ENCODE data around the gene RAB3C.
"Not testable (repeated sequence)": the region's sequence is repeated elsewhere in the genome, so short reads cannot be mapped to it uniquely, and the experiment has no call there.

RAB3C gene

DNA sequence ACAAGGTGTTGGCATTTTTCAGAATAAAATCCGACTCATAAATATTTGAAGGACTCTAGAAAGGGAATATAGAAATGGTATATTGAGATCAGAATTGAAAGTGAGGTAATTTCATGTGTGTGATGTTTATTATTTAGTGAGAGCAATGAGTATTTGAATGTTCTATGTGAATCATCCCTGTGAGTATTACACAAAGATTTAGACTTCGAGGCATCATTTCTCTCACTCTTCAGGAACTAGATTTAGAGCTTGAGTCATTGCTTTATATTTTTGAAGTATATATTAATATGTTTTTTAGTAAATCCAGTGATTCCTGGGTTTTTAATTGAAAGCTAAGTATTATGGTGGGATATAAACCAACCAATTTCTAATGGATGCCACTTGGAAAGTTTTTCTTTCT lies 91.2 kb downstream of the RAB3C start:
- no peak for DNase-seq (ENCODE audit: low read depth in 1 of 2, low spot score in 1 of 2)

DNA sequence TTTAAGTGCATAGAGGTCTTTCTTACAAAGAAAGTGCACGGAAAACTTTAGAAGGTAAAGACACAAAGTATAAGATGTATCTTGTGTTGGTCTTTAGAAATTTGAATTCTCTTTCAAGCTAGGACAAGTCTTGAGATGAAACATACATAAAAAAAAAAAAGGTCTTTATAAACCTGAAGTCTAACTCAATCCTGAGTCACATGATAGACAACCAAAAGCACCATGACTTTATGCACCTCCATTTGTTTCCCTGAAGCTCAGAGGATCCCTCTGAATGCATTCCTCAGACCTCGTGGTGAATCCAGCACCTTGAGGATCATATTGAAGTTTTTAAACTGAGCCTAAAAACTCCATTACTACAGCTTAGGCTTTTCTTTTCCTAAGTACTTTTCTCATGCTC lies 91.8 kb downstream of the RAB3C start:
- no peak for DNase-seq (ENCODE audit: low read depth in 1 of 2, low spot score in 1 of 2)

GRCh38 chr5:58675341-58675740 lies 92.5 kb downstream of the RAB3C start:
- no peak for DNase-seq (ENCODE audit: low read depth in 1 of 2, low spot score in 1 of 2)

DNA sequence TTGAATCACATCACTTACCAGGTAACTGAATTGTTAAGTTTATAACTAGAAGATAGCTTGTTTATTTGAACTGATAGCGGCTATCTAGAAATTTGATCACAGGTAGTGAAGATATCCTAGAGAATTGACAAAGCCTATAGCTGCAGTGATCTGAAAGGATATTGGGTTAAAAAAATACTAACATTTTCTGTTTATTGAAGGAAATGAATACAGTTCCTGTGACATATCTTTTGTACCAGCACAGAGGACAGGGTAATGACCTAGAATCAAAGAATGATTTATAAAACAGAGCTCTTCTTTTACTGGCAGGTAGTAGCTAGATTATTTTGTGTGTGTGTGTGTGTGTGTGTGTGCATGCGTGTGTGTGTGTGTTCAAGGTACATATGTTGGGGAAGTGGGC lies 94.8 kb downstream of the RAB3C start:
- no peak for DNase-seq (ENCODE audit: low read depth in 1 of 2, low spot score in 1 of 2)

GRCh38 chr5:58680503-58680902 lies 97.6 kb downstream of the RAB3C start:
- no peak for DNase-seq (ENCODE audit: low read depth in 1 of 2, low spot score in 1 of 2)

- no peak for DNase-seq (ENCODE audit: low read depth in 1 of 2, low spot score in 1 of 2)
Observed at GRCh38 chr5:58681943-58682342, 99.1 kb downstream of the RAB3C start.

DNA sequence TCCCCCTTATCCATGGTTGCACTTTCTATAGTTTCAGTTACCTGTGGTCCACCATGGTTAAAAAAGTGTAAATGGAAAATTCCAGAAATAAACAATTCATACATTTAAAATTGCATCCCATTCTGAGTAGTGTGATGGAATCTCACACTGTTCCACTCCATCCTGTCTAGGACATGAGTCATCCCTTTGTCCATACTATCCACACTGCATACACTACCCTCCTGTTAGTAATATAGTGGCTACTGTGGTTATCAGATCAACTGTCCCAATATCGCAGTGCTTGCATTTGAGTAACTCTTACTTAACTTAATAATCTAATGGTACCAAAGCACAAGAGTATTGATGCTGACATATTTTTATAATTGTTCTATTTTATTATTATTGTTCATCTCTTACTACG lies 100.7 kb downstream of the RAB3C start:
- DNase-seq (ENCODE audit: low read depth in 1 of 2, low spot score in 1 of 2), result no peak

GRCh38 chr5:58687079-58687478 lies 104.2 kb downstream of the RAB3C start:
- DNase-seq (ENCODE audit: low read depth in 1 of 2, low spot score in 1 of 2), result no peak

- DNase-seq (ENCODE audit: low read depth in 1 of 2, low spot score in 1 of 2), result no peak
Observed at GRCh38 chr5:58687595-58687994, 104.7 kb downstream of the RAB3C start.

DNA sequence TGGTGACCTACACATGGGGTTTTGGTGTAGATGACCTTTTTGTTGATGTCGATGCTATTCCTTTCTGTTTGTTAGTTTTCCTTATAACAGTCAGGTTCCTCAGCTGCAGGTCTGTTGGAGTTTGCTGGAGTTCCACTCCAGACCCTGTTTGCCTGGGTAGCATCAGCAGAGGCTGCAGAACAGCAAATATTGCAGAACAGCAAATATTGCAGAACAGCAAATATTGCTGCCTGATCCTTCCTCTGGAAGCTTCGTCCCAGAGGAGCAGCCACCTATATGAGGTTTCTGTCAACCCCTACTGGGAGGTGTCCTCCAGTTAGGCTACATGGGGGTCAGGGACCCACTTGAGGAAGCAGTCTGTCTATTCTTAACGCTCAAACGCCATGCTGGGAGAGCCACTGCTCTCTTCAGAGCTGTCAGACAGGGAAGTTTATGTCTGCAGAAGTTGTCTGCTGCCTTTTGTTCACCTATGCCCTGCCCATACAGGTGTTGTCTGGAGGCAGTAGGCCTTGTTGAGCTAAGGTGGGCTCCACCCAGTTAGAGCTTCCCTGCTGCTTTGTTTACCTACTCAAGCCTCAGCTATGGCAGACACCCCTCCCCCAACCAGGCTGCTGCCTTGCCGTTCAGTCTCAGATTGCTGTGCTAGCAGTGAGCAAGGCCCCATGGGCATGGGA lies 116.3 kb downstream of the RAB3C start:
- DNase-seq (ENCODE audit: low read depth in 1 of 2, low spot score in 1 of 2), result not testable (repeated sequence)

DNA sequence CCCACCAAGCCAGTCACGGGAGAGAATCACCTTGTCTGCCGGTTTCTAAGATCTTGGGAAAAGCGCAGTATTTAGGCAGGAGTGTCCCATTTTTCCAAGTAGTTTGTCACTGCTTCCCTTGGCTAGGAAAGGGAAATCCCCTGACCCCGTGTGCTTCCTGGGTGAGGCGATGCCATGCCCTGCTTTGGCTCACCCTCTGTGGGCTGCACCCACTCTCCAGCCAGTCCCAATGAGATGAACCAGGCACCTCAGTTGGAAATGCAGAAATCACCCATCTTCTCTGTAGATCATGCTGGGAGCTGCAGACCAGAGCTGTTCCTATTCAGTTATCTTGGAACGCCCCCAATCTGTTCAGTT lies 116.9 kb downstream of the RAB3C start:
- DNase-seq (ENCODE audit: low read depth in 1 of 2, low spot score in 1 of 2), result no peak

DNA sequence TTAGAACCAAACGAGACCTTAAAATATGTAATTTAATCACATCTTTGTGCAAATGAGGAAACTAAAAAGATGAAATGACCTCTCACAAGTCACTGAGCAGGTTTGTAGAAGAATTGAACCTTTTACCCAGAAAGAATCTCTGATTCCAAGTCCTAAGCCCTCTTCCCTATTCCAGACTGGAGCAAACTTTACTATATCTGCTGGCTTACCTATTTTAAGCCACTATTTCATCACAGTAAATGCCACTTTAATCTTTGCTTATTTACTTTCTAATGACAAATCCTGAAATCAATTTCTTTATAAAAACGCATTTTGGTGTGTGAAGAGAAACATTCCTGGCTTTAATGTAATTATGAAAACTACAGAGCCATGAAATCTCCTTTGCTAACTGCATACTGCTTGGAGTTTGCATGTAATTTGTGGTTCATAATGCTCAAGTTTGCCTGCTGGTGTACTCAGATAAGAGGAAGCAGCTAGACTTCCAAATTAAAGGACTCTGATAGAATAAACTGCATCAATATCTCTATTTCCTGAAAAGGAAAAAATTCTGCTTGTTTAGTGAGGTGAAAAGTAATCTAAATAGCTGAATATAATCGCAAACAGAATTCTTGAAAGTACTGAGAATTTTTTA lies 121.2 kb downstream of the RAB3C start:
- no peak for DNase-seq (ENCODE audit: low read depth in 1 of 2, low spot score in 1 of 2)

- DNase-seq (ENCODE audit: low read depth in 1 of 2, low spot score in 1 of 2), result no peak
Observed at GRCh38 chr5:58706736-58707135, 123.9 kb downstream of the RAB3C start.

DNA sequence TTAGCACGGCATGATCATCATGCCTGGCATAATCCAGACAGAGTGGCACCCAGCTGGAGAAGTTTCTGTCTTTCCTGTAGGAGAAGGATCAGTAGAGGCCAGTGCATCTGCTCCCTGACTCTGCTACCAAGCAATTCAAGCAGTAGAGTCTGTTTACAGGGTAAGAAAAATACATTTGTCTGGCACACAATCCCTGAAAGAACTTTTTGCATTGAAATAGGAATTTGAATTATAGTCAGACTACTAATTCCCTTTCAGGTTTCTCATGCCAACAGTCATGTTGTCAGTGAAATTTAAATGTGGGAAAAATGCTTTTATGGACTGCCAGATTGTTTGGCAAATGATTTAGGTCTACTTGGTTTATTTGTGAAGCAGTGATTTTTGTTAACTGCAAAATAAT lies 125.6 kb downstream of the RAB3C start:
- no peak for DNase-seq (ENCODE audit: low read depth in 1 of 2, low spot score in 1 of 2)

GRCh38 chr5:58710425-58710824 lies 127.5 kb downstream of the RAB3C start:
- not testable (repeated sequence) for DNase-seq (ENCODE audit: low read depth in 1 of 2, low spot score in 1 of 2)

DNA sequence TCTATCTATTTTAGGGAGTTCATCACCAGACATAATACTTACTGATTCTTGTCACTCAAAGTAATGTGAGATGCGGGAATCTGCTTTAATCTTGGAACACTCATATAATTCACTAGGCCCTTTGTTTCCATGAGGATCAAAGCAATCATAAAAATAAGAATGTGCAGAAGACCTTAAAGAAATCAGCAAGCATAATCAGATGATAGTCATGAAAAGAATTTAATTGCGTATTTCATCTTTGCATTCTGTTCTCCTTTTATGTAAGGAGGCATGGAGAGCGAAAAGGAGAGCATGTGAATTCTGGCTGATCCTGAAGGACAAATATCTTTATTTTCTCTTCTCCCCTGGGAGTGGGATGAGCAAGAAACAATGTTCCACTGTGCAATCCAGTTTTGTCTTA lies 128.0 kb downstream of the RAB3C start:
- no peak for DNase-seq (ENCODE audit: low read depth in 1 of 2, low spot score in 1 of 2)

DNA sequence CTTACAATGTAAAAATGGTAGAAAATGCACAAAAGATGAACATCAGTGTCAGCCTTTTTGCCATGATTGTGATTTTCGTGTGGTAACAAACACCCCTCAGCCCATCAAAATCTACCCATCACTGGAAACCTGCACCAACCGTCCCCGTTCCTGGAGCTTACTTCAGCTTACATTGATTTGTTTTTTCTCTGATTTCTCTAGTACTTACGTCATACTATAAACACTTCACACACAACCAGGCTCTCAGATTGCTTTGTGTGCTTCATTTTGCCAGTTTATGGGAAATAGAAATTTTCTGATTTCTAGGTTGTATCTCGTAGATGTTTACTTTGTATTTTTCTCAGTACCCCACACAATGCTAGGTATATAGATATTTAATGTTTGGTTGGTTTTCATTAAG lies 129.1 kb downstream of the RAB3C start:
- DNase-seq (ENCODE audit: low read depth in 1 of 2, low spot score in 1 of 2), result no peak

GRCh38 chr5:58714046-58714445 lies 131.2 kb downstream of the RAB3C start:
- no peak for DNase-seq (ENCODE audit: low read depth in 1 of 2, low spot score in 1 of 2)

GRCh38 chr5:58715997-58716656 lies 133.3 kb downstream of the RAB3C start:
- no peak for DNase-seq (ENCODE audit: low read depth in 1 of 2, low spot score in 1 of 2)

GRCh38 chr5:58716713-58717112 lies 133.8 kb downstream of the RAB3C start:
- no peak for DNase-seq (ENCODE audit: low read depth in 1 of 2, low spot score in 1 of 2)

DNA sequence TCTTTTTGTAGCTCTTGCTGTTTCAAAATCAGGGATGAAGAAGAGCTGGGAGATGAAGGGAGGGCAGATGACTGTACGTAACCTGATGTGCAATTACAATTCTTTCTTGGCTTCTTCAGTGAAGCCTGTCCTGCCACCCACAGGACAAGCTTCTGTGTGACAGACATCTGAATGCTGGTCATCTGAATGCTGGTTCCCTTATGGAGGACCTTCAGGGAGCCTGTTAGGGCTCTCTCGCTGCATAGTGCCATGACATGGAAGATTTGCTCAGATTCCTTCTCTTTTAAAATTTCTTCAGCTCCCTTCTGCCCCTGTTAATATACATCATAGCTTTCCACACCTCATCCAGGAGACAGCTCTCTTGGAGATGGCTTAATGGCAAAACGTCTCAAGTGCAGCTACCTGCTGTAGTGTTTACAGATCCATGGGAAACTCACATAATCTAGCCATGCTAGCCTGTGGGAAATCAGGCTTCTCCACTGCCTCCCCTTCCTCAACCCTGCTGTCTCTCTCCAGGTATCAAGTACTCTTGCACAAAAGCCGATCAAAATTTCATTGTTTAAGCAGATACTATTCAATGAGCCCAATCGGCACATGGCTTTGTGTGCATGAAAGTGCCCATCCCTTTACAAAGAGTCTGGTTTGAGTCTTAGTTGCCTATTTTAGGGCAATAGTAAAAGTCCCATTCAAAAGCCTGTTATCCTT lies 134.6 kb downstream of the RAB3C start:
- no peak for DNase-seq (ENCODE audit: low read depth in 1 of 2, low spot score in 1 of 2)
